ENCODE measurements around the gene POLR3GL.

- TF ChIP-seq EZH2 (IDR thresholded peaks at IDR 0.05) (no peak), POLR2AphosphoS5 (IDR thresholded peaks at IDR 0.05; ENCODE audit: borderline replicate concordance, low read depth, low read length) (no peak)
These were observed 45.7 kb downstream of the POLR3GL start for GRCh38 chr1:146010126-146010738.

All from SK-N-MC (cell line).